Eye (tissue), 1 donor: ENCODE results near the gene CARS1.
A peak's percentile ranks its signal among the peaks of the same experiment; 100 is the strongest.
"Not testable (repeated sequence)": the region's sequence is repeated elsewhere in the genome, so short reads cannot be mapped to it uniquely, and the experiment has no call there.

Experiments
- DNase-seq: peaks from one replicate; pipeline ENCODE4 v3.0.0-alpha.2; 2015

CARS1 gene

DNA sequence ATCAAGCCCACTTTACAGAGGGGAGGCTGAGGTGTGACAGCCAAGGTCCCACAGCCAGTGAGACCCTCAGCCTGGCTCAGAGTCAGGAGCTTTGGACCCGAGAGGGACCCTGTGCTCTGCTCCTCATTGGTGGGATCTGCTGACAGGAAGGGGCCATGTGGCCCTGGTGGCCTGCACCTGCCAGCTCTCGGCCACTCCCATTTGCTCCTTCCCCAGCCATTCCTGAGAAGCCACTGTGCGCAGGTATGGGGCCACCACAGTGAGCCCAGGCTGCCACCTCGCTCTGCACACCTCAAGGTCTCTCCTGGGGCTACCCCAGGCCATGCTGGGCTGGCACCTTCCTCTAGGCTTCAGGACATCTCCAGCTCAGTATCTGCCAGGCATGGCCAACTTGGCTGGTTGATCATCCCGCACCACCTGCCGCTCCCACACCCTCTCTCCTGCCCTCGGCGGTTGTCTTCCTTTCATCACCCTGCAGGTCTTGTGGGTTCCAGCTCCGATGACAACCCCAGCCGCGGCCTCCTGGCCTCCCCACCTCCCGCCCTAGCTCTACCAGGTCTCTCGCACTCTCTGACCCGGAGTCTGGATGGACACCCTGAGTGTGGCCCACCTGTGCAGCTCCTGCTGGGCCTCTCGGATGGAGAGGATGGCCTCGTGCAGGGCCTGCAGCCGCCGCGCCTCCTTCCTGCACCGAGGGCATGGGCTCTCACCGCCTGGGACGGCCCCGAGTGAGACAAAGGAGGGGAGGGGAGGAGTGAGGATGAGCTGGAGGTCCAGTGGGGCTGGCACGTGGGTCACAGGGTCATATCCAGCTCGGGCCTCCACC, 32.2 kb upstream of the CARS1 start:
- DNase-seq = no peak

GRCh38 chr11:3088806-3089205, 31.6 kb upstream of the CARS1 start:
- no peak for DNase-seq

DNA sequence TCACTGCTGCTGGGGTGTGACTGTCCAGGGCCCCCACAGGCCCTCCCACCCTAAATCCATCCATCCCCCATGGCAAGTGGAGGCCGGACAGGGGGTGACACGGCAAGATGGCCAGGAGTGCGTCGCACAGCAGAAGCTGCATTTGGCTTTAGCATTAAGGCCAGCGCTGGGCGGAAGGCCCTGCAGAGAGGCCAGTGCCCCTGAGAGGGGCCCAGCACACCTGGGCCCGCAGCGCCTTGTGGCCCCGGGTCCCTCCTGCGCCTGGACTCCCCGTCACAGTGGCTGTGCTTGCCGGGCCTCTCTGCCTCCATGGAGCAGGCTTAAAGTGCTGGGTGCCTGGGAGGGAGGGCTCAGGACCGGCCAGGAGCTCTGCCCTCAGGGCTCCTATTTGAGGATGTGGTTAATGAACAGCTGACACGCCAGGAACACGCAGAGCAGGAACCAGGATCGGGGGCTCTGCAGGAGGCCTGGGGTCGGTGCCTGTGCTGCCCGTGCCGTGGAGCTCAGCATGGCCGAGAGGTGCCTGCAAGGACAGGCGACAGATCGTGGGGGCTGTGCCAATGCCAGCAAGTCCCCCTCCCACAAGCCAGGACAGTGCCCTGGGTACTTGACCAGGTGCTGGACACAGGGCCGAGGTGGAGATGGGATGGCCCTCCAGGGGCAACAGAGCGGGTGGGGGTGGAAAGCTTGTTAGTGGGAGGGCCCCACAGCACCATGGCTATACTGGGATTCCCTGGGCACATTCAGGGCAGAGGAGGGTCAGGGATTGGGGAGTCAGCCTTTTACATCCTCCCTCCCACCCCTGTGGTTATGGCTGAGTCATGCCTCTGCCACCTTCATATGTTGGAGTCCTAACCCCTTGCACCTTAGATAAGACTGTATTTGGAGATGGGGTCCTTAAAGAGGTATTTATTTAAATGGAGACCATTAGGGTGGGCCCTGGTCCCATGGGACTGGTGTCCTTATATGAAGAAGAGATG, 30.9 kb upstream of the CARS1 start:
- no peak for DNase-seq

DNA sequence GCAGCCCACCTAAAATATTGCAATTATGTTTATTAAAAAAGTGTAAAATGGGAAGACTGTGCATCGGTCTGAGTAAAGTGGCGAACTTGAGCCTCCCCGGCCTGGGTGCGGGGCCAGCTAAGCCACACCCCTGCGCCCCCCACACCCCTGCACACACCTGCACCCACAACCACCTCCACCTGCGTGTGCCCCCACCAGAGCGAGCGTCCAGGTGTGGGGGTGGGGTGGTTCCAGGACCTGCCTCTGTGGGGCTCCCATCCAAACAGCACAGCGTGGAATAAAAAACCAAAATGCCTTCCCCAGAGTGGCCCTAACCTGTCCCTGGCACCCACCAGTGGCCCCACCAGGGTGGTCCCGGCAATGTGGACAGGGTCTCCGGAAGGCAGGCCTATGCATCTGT, 30.1 kb upstream of the CARS1 start:
- no peak for DNase-seq

GRCh38 chr11:3086671-3087150, 29.5 kb upstream of the CARS1 start:
- DNase-seq = no peak

DNA sequence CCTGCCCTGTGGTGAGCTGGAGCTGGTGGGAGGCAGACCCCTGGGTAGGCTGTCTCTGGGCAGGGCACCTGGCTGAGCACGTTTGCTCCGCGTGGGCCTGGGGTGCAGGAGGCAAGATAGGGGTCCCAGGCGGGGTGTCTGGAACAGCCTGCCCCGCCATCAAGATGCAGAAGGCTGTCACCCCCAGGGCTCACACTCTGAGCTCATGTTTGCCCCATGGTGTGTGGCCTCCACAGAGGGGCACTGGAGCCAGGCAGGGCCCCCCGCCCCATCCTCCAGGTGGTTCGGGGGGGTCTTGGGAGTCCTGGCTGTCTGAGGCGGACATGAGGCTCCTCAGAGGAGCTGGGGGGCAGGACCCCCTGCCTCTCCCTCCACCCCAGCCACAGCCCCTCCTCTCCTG, 28.9 kb upstream of the CARS1 start:
- DNase-seq = no peak

DNA sequence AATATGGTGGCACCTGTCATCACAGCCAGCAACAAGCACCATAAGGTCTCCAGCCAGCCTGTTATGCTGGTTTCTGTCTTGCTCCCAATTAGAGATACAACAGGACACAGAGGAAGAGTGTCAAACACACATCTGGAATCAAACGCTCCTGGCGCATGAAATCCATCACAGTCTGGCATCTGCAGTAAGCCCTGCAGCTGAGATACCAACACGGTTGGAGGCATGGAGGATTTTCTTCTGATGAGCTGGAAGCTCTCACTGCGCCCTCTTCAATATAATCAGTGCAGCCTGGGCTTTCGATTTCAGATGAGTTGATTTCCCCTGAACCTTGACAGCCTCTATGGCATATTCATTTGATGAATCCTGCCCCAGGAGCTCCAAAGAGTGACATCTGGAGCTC, 27.8 kb upstream of the CARS1 start:
- DNase-seq = no peak

GRCh38 chr11:3083321-3083720, 26.1 kb upstream of the CARS1 start:
- DNase-seq = no peak

DNA sequence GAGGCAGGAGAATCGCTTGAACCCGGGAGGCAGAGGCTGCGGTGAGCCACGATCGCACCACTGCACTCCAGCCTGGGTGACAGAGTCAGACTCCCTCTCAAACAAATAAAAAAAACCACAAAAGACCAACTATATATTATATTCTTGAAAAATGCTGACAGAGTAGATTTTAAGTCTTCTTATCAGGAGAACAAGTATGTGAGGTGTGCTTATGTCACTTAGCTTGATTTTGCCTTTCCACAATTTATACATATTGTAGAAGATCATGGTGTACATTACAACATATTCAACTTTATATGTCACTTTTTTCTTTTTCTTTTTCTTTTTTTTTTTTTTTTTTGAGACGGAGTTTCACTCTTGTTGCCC, 24.1 kb upstream of the CARS1 start:
- DNase-seq = no peak

DNA sequence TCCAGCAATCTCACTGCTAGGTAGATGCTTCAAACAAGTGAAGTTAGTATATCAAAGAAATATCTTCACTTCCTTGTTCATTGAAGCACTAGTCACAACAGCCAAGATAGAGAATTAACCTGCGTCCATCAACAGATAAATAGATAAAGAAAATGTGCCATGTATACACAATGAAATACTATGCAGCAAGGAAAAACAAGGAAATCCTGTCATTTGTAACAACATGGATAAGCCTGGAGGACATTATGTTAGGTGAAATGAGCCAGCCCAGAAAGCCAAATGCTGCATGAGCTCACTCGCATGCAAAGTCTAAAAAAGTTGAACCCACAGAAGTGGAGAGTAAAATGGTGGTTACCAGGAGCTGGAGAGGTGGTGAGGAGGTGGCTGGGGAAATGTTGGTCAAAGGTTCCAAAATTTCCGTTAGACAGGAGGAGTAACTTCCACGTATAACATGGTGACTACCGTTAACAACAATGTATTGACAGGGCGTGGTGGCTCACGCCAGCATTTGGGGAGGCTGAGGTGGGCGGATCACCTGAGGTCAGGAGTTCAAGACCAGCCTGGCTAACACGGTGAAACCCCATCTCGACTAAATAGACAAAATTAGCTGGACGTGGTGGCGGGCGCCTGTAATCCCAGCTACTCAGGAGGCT, 23.6 kb upstream of the CARS1 start:
- DNase-seq = no peak

- DNase-seq = no peak
Observed at GRCh38 chr11:3080104-3080503, 22.9 kb upstream of the CARS1 start.

GRCh38 chr11:3077846-3078440, 20.7 kb upstream of the CARS1 start:
- no peak for DNase-seq

GRCh38 chr11:3077189-3077836, 20.1 kb upstream of the CARS1 start:
- DNase-seq = no peak

DNA sequence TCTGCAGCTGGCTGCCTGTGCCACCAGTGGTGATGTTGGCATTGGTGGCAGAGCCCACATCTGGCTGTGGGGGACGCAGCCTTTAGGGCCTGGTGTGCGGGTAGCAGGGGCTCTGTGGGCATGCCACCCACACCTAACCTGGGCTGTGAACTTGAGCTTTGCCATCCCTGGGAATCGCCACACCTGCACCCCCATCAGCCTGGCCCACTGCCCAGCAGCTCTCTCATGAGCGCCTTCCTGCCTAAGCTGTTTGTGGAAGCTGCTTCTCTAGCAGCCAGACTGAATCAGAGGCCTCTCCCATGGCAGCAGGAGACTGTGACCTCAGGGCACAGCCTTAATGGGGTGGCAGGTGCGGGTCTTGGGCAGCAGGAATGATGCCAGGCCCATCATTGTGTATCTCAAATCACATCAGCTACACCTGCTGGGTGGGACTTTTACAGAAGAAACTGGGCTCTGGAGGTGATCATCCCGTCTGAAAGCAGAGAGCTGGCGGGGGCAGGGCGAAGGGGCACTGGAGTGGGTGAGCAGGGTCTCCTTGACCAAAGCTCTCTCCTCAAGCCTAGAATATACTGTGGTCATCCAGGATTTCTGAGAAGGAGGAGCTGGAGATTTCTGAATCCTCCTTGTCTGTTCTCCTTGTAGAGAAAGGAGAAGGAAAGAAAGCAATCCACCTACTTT, 17.8 kb upstream of the CARS1 start:
- no peak for DNase-seq

GRCh38 chr11:3073029-3073435, 15.8 kb upstream of the CARS1 start:
- peak; percentile 57 for DNase-seq

DNA sequence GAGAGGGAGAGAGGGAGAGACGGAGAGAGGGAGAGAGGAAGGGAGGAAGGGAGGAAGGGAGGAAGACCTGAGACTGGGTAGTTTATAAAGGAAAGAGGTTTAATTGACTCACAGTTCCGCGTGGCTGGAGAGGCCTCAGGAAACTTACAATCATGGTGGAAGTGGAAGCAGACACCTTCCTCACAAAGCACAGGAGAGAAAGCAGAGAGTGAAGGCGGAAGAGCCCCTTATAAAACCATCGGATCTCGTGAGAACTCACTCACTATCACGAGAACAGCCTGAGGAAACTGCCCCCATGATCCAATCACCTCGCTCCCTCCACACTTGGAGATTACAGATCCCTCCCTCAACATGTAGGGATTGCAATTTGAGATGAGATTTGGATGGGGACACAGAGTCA, 12.2 kb upstream of the CARS1 start:
- no peak for DNase-seq

- not testable (repeated sequence) for DNase-seq
Observed at GRCh38 chr11:3066308-3066707, 9.1 kb upstream of the CARS1 start.

DNA sequence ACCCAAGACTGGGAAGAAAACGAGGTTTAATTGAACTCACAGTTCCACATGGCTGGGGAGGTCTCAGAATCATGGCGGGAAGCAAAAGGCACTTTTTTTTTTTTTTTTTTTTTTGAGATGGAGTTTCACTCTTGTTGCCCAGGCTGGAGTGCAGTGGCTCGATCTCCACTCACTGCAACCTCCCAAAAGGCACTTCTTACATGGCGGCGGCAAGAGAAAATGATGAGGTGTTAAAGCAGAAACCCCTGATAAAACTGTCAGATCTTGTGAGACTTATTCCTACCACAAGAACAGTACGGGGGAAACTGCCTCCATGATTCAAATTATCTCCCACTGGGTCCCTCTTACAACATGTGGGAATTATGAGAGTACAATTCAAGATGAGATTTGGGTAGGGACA, 7.5 kb upstream of the CARS1 start:
- DNase-seq = not testable (repeated sequence)

DNA sequence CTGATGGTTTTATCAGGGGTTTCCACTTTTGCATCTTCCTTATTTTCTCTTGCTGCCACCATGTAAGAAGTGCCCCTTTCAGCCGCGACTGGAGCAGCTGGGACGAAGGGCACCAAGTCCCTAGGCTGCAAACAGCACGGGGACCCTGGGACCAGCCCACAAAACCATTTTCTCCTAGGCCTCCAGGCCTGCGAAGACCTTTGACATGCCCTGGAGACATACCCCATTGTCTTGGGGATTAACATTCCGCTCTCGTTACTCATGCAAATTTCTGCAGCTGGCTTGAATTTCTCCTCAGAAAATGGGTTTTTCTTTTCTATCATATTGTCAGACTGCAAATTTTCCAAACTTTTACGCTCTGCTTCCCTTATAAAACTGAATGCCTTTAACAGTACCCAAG, 6.7 kb upstream of the CARS1 start:
- not testable (repeated sequence) for DNase-seq

DNA sequence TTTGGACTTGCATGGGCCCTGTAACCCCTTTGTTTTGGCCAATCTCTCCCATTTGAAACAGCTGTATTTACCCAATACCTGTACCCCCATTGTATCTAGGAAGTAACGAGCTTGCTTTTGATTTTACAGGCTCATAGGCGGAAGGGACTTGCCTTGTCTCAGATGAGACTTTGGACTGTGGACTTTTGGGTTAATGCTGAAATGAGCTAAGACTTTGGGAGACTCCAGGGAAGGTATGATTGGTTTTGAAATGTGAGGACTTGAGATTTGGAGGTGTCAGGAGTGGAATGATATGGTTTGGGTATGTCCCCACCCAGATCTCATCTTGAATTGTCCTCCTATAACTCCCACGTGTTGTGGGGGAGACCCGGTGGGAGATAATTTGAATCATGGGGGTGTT, 6.2 kb upstream of the CARS1 start:
- DNase-seq = not testable (repeated sequence)

- DNase-seq = no peak
Observed at GRCh38 chr11:3060436-3061025, 3.3 kb upstream of the CARS1 start.
